MM.1S (cell line): ENCODE data around the gene MDFI.

Source experiments
- DNase-seq: peaks from one replicate; pipeline ENCODE4 v3.0.0-alpha.2; 2015
- H2AFZ ChIP-seq: fragments of 300-600 bp; sonication (generic); 2 replicates; pipeline ENCODE4 v1.6.0; 2016; ENCODE audit warnings: antibody characterized with exemption, low read length
- H3F3A ChIP-seq: fragments of 300-600 bp; sonication (generic); 2 replicates; pipeline ENCODE4 v1.6.1; 2016; ENCODE audit warnings: mild to moderate bottlenecking, antibody characterized with exemption, low read length, moderate library complexity, mixed read lengths; ENCODE audit not compliant: insufficient read depth
- H3K27ac ChIP-seq: fragments of 300-600 bp; sonication (generic); 2 replicates; pipeline ENCODE4 v1.5.1; 2016; ENCODE audit warnings: mild to moderate bottlenecking, low read length
- H3K27me3 ChIP-seq: fragments of 300-600 bp; sonication (generic); replicated peaks from 2 replicates; pipeline ENCODE4 v1.6.0; 2016; ENCODE audit warnings: low read length; ENCODE audit not compliant: insufficient read depth
- H3K36me3 ChIP-seq: fragments of 300-600 bp; sonication (generic); replicated peaks from 2 replicates; pipeline ENCODE4 v1.6.1; 2016; ENCODE audit warnings: mild to moderate bottlenecking, low read length, mixed read lengths; ENCODE audit not compliant: insufficient read depth
- H3K4me1 ChIP-seq: fragments of 300-600 bp; sonication (generic); 2 replicates; pipeline ENCODE4 v1.6.1; 2016; ENCODE audit warnings: low read length, mixed read lengths
- H3K4me2 ChIP-seq: fragments of 300-600 bp; sonication (generic); 2 replicates; pipeline ENCODE4 v1.6.0; 2016; ENCODE audit warnings: low read depth, low read length
- H3K4me3 ChIP-seq: fragments of 300-600 bp; sonication (generic); 2 replicates; pipeline ENCODE4 v1.5.1; 2016; ENCODE audit warnings: low read length, mixed read lengths
- H3K79me2 ChIP-seq: fragments of 300-600 bp; sonication (generic); 2 replicates; pipeline ENCODE4 v1.6.1; 2016; ENCODE audit warnings: mixed run types, low read length, mixed read lengths
- H3K9ac ChIP-seq: fragments of 300-600 bp; sonication (generic); 2 replicates; pipeline ENCODE4 v1.6.1; 2016; ENCODE audit warnings: low read length, mixed read lengths
- H3K9me2 ChIP-seq: fragments of 300-600 bp; sonication (generic); replicated peaks from 2 replicates; pipeline ENCODE4 v1.6.1; 2016; ENCODE audit warnings: mild to moderate bottlenecking, low read length, mixed read lengths; ENCODE audit not compliant: insufficient read depth
- H3K9me3 ChIP-seq: fragments of 300-600 bp; sonication (generic); replicated peaks from 2 replicates; pipeline ENCODE4 v1.6.1; 2016; ENCODE audit warnings: mild to moderate bottlenecking, low read length, mixed read lengths; ENCODE audit not compliant: insufficient read depth
- H4K20me1 ChIP-seq: fragments of 300-600 bp; sonication (generic); 2 replicates; pipeline ENCODE4 v1.6.1; 2016; ENCODE audit warnings: mild to moderate bottlenecking, low read length, moderate library complexity, mixed read lengths; ENCODE audit not compliant: insufficient read depth
- EZH2 ChIP-seq: fragments of 300-600 bp; sonication (generic); optimal IDR thresholded peaks from 2 replicates; pipeline ENCODE3; 2017; ENCODE audit warnings: low read depth, mild to moderate bottlenecking, antibody characterized with exemption, low read length, mixed read lengths
- EZH2phosphoT487 ChIP-seq: fragments of 300-600 bp; sonication (generic); IDR thresholded peaks from 2 replicates; pipeline ENCODE4 v1.6.1; 2018; ENCODE audit warnings: antibody characterized with exemption, low read length
- TF ChIP-seq, protein P1 (sequence below): fragments of 300-600 bp; sonication (generic); IDR thresholded peaks from 2 replicates; pipeline ENCODE4 v1.5.1; 2016; ENCODE audit warnings: antibody characterized with exemption, low read length, mixed read lengths

MDFI gene

DNA sequence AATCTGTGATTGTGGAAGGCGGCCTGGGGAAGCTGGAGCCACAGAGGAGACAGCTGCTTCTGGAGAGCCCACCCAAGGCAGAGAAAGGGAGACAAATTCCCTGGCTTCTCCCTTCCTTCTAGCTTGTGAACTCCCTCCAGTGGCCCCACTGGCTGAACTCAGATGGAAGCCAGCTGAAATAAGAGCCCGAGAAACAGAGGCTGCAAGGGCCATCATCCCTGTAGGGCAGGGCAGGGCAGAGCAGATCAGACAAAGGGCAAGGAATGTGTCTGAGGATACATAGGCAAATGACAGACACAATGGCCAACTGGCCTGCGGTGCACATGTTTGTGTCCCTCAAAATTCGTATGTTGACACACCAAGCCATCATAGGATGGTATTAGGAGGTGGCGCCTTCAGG is 25.3 kb downstream of the MDFI start:
- H3F3A ChIP-seq: no peaks in the 10 kb centered on the region
- H2AFZ ChIP-seq: no peak overlapping the region
- no peaks in the 10 kb centered on the region for H3K36me3 ChIP-seq
- peaks cover 67% of the 10 kb centered on the region for H3K27me3 ChIP-seq
- H4K20me1 ChIP-seq: no peaks in the 10 kb centered on the region
- H3K27ac ChIP-seq: no peak overlapping the region
- TF ChIP-seq, protein P1, sequence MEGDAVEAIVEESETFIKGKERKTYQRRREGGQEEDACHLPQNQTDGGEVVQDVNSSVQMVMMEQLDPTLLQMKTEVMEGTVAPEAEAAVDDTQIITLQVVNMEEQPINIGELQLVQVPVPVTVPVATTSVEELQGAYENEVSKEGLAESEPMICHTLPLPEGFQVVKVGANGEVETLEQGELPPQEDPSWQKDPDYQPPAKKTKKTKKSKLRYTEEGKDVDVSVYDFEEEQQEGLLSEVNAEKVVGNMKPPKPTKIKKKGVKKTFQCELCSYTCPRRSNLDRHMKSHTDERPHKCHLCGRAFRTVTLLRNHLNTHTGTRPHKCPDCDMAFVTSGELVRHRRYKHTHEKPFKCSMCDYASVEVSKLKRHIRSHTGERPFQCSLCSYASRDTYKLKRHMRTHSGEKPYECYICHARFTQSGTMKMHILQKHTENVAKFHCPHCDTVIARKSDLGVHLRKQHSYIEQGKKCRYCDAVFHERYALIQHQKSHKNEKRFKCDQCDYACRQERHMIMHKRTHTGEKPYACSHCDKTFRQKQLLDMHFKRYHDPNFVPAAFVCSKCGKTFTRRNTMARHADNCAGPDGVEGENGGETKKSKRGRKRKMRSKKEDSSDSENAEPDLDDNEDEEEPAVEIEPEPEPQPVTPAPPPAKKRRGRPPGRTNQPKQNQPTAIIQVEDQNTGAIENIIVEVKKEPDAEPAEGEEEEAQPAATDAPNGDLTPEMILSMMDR: no peak
- TF ChIP-seq EZH2 (no peak), EZH2phosphoT487 (no peak)
- DNase-seq: no peak
- H3K9ac ChIP-seq: no peak overlapping the region
- H3K9me2 ChIP-seq: no peaks in the 10 kb centered on the region
- no peak overlapping the region for H3K4me3 ChIP-seq
- H3K79me2 ChIP-seq: no peaks in the 10 kb centered on the region
- no peaks in the 10 kb centered on the region for H3K4me1 ChIP-seq
- H3K4me2 ChIP-seq: no peak overlapping the region
- no peaks in the 10 kb centered on the region for H3K9me3 ChIP-seq

DNA sequence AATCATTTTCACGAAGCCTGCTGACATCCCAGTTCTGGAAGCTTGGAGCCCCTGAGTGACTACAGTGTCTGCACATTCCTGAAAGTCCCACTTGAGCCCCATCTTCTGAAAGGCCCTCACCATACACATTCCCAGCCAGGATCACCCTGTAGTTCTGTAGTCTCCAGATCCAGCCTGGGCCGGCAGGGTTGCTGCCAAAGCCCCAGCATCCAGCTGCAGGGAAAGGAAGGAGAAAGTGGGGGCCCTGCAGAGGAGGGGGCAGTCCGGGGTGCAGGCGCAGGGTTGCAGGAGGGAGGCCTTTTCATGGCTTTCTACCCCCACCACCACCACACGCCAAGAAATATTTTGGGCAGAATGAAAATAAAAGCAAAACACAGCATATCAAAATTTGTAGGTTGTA is 26.0 kb downstream of the MDFI start:
- Histone ChIP-seq H3K9me2 (no peaks in the 10 kb centered on the region), H3K4me2 (no peak overlapping the region), H4K20me1 (no peaks in the 10 kb centered on the region), H3K36me3 (no peaks in the 10 kb centered on the region), H3K27me3 (peaks cover 65% of the 10 kb centered on the region), H3K27ac (no peak overlapping the region), H3K9ac (no peak overlapping the region), H3F3A (no peaks in the 10 kb centered on the region), H3K4me1 (no peaks in the 10 kb centered on the region), H3K79me2 (no peaks in the 10 kb centered on the region), H2AFZ (no peak overlapping the region), H3K4me3 (no peak overlapping the region), H3K9me3 (no peaks in the 10 kb centered on the region)
- DNase-seq: no peak
- TF ChIP-seq EZH2: no peak
- TF ChIP-seq, protein P1: no peak
- TF ChIP-seq EZH2phosphoT487: no peak

DNA sequence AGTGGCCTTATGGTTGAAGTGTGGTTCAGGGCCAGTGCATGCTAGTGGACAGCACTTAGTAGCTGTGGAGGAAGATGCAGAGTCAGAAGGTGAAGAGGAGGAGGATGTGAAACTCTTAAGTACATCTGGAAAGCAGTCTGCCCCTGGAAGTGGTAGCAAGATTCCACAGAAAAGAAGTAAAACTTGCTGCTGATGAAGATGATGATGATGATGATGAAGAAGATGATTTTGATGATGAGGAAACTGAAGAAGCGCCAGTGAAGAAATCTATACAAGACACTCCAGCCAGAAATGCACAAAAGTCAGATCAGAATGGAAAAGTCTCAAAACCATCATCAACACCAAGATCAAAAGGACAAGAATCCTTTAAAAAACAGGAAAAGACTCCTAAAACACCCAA is 28.9 kb downstream of the MDFI start:
- H3K4me2 ChIP-seq: no peak overlapping the region

More for the DNA sequence above, 28.9 kb downstream of the MDFI start:
- TF ChIP-seq EZH2phosphoT487 (no peak), EZH2 (no peak)
- TF ChIP-seq, protein P1: no peak
- DNase-seq: no peak
- H3K9ac ChIP-seq: no peak overlapping the region
- H3K27me3 ChIP-seq: peaks cover 65% of the 10 kb centered on the region
- no peaks in the 10 kb centered on the region for H3F3A ChIP-seq
- no peaks in the 10 kb centered on the region for H3K36me3 ChIP-seq
- H3K4me3 ChIP-seq: no peak overlapping the region
- H4K20me1 ChIP-seq: no peaks in the 10 kb centered on the region
- no peaks in the 10 kb centered on the region for H3K4me1 ChIP-seq
- H3K27ac ChIP-seq: no peak overlapping the region
- no peaks in the 10 kb centered on the region for H3K9me2 ChIP-seq
- no peaks in the 10 kb centered on the region for H3K79me2 ChIP-seq
- H3K9me3 ChIP-seq: no peaks in the 10 kb centered on the region
- H2AFZ ChIP-seq: no peak overlapping the region
